ENCODE measurements around the gene MYG1.

MYG1 gene

DNA sequence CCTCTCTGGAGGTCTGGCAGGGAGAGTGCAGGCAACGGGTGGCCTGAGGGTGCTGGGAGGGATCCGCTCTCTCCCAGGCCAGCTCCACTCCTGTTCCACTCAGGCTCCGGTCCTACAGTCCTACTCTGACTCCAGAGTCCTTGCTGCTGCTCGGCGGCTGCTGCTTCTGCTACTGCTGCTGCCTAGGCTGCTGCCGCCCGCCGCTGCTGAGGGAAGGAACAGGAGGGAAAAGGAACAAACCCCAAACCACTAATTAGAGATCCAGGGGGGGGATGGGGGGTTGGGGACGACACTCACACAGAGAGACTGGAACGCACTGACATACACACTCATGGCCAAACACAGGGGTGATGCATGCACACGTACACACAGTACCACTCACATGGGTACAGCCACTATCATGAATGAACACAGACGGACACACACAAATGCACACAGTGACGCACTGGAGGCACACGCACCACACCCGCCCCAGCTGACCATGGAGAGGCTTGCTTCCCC is 36.7 kb downstream of the MYG1 start, which contains the start of gene SP7:
Gene SP7 (minus strand): TSS at position 174 of the 501 bp plus-strand sequence. CDS start 708 bp downstream, outside the sequence.
- TF ChIP-seq OSR1 (CRISPR knock-in tag; IDR thresholded peaks at IDR 0.05) (no peak), ZFP30 (CRISPR knock-in tag; IDR thresholded peaks at IDR 0.05) (no peak), ZC3H10 (CRISPR knock-in tag; IDR thresholded peaks at IDR 0.05) (no peak)
- ATAC-seq: peak; percentile 19; the same call in 1 of the 3 replicates

DNA sequence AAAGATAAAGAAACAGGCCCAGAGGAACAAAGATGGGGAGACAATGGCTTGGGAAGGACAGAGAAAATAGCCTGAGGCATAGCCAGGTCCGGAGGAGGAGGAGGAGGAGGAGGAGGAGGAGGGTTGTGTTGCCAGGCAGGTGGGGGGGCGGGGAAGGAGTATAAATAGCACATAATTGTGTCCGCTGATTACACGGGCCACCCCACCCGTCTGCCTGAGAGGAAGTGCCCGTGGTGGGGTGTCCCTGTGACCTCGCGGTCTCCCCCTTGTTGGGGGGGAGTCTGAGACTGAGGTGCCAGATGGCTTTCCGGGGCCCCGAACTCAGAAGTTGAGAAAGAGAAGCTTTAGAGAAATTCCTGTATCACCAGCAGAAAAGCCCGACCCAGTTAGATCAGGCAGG is 38.5 kb downstream of the MYG1 start:
- no peak for ATAC-seq
- TF ChIP-seq ARNTL (CRISPR knock-in tag; IDR thresholded peaks at IDR 0.05; ENCODE audit: borderline replicate concordance, low read depth): no peak

DNA sequence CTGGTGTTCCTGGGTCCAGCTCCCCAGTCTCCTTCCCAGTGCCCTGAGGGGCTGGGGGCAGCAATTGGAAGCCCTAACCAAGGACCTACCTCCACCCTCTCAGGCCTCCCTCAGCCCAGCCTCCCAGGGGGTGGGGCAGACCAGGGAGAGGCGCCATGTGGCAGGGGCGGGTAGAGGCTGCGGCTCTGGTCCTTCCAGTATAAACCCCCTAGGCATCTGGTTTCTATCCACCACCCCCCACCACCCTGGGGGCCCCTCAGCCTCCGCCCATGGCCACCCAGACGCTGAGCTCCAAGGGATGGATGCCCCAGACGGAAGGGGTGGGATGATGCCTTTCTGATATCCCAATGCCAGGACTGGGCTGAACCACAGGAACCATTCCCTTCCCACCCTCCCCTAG is 39.4 kb downstream of the MYG1 start:
- TF ChIP-seq, protein P1, sequence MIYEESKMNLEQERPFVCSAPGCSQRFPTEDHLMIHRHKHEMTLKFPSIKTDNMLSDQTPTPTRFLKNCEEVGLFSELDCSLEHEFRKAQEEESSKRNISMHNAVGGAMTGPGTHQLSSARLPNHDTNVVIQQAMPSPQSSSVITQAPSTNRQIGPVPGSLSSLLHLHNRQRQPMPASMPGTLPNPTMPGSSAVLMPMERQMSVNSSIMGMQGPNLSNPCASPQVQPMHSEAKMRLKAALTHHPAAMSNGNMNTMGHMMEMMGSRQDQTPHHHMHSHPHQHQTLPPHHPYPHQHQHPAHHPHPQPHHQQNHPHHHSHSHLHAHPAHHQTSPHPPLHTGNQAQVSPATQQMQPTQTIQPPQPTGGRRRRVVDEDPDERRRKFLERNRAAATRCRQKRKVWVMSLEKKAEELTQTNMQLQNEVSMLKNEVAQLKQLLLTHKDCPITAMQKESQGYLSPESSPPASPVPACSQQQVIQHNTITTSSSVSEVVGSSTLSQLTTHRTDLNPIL (CRISPR knock-in tag; IDR thresholded peaks at IDR 0.05; ENCODE audit: low read depth): no peak
- no peak for TF ChIP-seq GLIS3 (CRISPR knock-in tag; IDR thresholded peaks at IDR 0.05)
- TF ChIP-seq, protein P2, sequence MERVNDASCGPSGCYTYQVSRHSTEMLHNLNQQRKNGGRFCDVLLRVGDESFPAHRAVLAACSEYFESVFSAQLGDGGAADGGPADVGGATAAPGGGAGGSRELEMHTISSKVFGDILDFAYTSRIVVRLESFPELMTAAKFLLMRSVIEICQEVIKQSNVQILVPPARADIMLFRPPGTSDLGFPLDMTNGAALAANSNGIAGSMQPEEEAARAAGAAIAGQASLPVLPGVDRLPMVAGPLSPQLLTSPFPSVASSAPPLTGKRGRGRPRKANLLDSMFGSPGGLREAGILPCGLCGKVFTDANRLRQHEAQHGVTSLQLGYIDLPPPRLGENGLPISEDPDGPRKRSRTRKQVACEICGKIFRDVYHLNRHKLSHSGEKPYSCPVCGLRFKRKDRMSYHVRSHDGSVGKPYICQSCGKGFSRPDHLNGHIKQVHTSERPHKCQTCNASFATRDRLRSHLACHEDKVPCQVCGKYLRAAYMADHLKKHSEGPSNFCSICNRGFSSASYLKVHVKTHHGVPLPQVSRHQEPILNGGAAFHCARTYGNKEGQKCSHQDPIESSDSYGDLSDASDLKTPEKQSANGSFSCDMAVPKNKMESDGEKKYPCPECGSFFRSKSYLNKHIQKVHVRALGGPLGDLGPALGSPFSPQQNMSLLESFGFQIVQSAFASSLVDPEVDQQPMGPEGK (CRISPR knock-in tag; IDR thresholded peaks at IDR 0.05; ENCODE audit: borderline replicate concordance): no peak
- no peak for TF ChIP-seq RARB (CRISPR knock-in tag; IDR thresholded peaks at IDR 0.05)
- no peak for TF ChIP-seq TOX (CRISPR knock-in tag; IDR thresholded peaks at IDR 0.05; ENCODE audit: borderline replicate concordance)
- TF ChIP-seq ZNF8 (CRISPR knock-in tag; IDR thresholded peaks at IDR 0.05): no peak
- no peak for TF ChIP-seq ZNF565 (CRISPR knock-in tag; conservative IDR thresholded peaks at IDR 0.05; ENCODE audit: low read depth)
- no peak for TF ChIP-seq ESRRG (CRISPR knock-in tag; IDR thresholded peaks at IDR 0.05)
- no peak for TF ChIP-seq BACH2 (CRISPR knock-in tag; IDR thresholded peaks at IDR 0.05; ENCODE audit: borderline replicate concordance)
- TF ChIP-seq ZC3H10 (CRISPR knock-in tag; IDR thresholded peaks at IDR 0.05): no peak
- no peak for TF ChIP-seq SNAI2 (CRISPR knock-in tag; IDR thresholded peaks at IDR 0.05)
- TF ChIP-seq ISL1 (CRISPR knock-in tag; IDR thresholded peaks at IDR 0.05): no peak
- no peak for TF ChIP-seq ARNTL (CRISPR knock-in tag; IDR thresholded peaks at IDR 0.05; ENCODE audit: borderline replicate concordance, low read depth)
- no peak for TF ChIP-seq CSDC2 (CRISPR knock-in tag; IDR thresholded peaks at IDR 0.05)
- TF ChIP-seq, protein P3, sequence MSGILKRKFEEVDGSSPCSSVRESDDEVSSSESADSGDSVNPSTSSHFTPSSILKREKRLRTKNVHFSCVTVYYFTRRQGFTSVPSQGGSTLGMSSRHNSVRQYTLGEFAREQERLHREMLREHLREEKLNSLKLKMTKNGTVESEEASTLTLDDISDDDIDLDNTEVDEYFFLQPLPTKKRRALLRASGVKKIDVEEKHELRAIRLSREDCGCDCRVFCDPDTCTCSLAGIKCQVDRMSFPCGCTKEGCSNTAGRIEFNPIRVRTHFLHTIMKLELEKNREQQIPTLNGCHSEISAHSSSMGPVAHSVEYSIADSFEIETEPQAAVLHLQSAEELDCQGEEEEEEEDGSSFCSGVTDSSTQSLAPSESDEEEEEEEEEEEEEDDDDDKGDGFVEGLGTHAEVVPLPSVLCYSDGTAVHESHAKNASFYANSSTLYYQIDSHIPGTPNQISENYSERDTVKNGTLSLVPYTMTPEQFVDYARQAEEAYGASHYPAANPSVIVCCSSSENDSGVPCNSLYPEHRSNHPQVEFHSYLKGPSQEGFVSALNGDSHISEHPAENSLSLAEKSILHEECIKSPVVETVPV (CRISPR knock-in tag; IDR thresholded peaks at IDR 0.05): no peak
- no peak for TF ChIP-seq ZFP30 (CRISPR knock-in tag; IDR thresholded peaks at IDR 0.05)
- TF ChIP-seq, protein P4, sequence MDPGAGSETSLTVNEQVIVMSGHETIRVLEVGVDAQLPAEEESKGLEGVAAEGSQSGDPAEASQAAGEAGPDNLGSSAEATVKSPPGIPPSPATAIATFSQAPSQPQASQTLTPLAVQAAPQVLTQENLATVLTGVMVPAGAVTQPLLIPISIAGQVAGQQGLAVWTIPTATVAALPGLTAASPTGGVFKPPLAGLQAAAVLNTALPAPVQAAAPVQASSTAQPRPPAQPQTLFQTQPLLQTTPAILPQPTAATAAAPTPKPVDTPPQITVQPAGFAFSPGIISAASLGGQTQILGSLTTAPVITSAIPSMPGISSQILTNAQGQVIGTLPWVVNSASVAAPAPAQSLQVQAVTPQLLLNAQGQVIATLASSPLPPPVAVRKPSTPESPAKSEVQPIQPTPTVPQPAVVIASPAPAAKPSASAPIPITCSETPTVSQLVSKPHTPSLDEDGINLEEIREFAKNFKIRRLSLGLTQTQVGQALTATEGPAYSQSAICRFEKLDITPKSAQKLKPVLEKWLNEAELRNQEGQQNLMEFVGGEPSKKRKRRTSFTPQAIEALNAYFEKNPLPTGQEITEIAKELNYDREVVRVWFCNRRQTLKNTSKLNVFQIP (CRISPR knock-in tag; IDR thresholded peaks at IDR 0.05; ENCODE audit: borderline replicate concordance, low read depth): no peak
- TF ChIP-seq, protein P5, sequence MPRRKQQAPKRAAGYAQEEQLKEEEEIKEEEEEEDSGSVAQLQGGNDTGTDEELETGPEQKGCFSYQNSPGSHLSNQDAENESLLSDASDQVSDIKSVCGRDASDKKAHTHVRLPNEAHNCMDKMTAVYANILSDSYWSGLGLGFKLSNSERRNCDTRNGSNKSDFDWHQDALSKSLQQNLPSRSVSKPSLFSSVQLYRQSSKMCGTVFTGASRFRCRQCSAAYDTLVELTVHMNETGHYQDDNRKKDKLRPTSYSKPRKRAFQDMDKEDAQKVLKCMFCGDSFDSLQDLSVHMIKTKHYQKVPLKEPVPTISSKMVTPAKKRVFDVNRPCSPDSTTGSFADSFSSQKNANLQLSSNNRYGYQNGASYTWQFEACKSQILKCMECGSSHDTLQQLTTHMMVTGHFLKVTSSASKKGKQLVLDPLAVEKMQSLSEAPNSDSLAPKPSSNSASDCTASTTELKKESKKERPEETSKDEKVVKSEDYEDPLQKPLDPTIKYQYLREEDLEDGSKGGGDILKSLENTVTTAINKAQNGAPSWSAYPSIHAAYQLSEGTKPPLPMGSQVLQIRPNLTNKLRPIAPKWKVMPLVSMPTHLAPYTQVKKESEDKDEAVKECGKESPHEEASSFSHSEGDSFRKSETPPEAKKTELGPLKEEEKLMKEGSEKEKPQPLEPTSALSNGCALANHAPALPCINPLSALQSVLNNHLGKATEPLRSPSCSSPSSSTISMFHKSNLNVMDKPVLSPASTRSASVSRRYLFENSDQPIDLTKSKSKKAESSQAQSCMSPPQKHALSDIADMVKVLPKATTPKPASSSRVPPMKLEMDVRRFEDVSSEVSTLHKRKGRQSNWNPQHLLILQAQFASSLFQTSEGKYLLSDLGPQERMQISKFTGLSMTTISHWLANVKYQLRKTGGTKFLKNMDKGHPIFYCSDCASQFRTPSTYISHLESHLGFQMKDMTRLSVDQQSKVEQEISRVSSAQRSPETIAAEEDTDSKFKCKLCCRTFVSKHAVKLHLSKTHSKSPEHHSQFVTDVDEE (CRISPR knock-in tag; IDR thresholded peaks at IDR 0.05): no peak
- TF ChIP-seq OSR1 (CRISPR knock-in tag; IDR thresholded peaks at IDR 0.05): no peak
- TF ChIP-seq ZNF70 (CRISPR knock-in tag; IDR thresholded peaks at IDR 0.05): no peak
- peak; percentile 13; the same call in 2 of the 3 replicates for ATAC-seq

All from SK-N-SH treated with all-trans-retinoic acid at 6 μM for 48 hours (cell line).